SU-DHL-6 (cell line): ENCODE results near the gene KCNN3.

Source experiments
- H2AFZ ChIP-seq: fragments of 200-600 bp; sonication (generic); 2 replicates; pipeline ENCODE4 v1.6.1; 2014; ENCODE audit warnings: low read depth, mild to moderate bottlenecking, moderate library complexity, mixed read lengths, antibody characterized with exemption, low read length; ENCODE audit not compliant: severe bottlenecking
- H3F3A ChIP-seq: fragments of 200-600 bp; shearing (Covaris generic); 2 replicates; pipeline ENCODE4 v1.6.0; 2016; ENCODE audit warnings: antibody characterized with exemption, mild to moderate bottlenecking; ENCODE audit not compliant: insufficient read depth
- H3K27ac ChIP-seq: fragments of 200-600 bp; sonication (generic); 2 replicates; pipeline ENCODE4 v1.5.1; 2016; ENCODE audit warnings: low read depth, mild to moderate bottlenecking, low read length, moderate library complexity, mixed read lengths
- H3K27me3 ChIP-seq: fragments of 200-600 bp; sonication (generic), shearing (Covaris generic); 2 replicates; pipeline ENCODE4 v1.6.0; 2014; ENCODE audit warnings: mild to moderate bottlenecking, low read length
- H3K36me3 ChIP-seq: fragments of 200-600 bp; sonication (generic); 2 replicates; pipeline ENCODE4 v1.6.1; 2014; ENCODE audit warnings: mild to moderate bottlenecking, low read length, mixed read lengths
- H3K4me2 ChIP-seq: fragments of 300-600, 200-600 bp; shearing (Covaris generic), sonication (generic); 2 replicates; pipeline ENCODE4 v1.6.0; 2014; ENCODE audit warnings: low read length, low read depth, mild to moderate bottlenecking; ENCODE audit not compliant: poor library complexity, severe bottlenecking
- H3K4me3 ChIP-seq: fragments of 200-600 bp; sonication (generic); 2 replicates; pipeline ENCODE4 v1.5.1; 2014; ENCODE audit warnings: antibody characterized with exemption, low read length, mild to moderate bottlenecking, mixed read lengths; ENCODE audit not compliant: insufficient read depth, poor library complexity, severe bottlenecking
- H3K79me2 ChIP-seq: fragments of 200-600 bp; sonication (generic); 2 replicates; pipeline ENCODE4 v1.6.1; 2014; ENCODE audit warnings: mild to moderate bottlenecking, low read length, moderate library complexity; ENCODE audit not compliant: insufficient read depth
- H3K9ac ChIP-seq: fragments of 200-600 bp; sonication (generic); 2 replicates; pipeline ENCODE4 v1.7.0; 2014; ENCODE audit warnings: mild to moderate bottlenecking, low read length
- H3K9me2 ChIP-seq: fragments of 200-600 bp; sonication (generic); replicated peaks from 2 replicates; pipeline ENCODE4 v1.6.1; 2014; ENCODE audit warnings: low read length; ENCODE audit not compliant: insufficient read depth
- H3K9me3 ChIP-seq: fragments of 200-600 bp; sonication (generic); 2 replicates; pipeline ENCODE4 v1.6.1; 2014; ENCODE audit warnings: low read length, mixed read lengths; ENCODE audit not compliant: insufficient read depth
- H4K20me1 ChIP-seq: fragments of 200-600 bp; sonication (generic); 2 replicates; pipeline ENCODE4 v1.6.1; 2014; ENCODE audit warnings: low read depth, mild to moderate bottlenecking, antibody characterized with exemption, low read length, moderate library complexity, mixed read lengths
- CTCF ChIP-seq: fragments of 200-600 bp; sonication (generic); IDR thresholded peaks from one replicate; pipeline ENCODE4 v1.5.1; 2017; ENCODE audit warnings: antibody characterized with exemption, mild to moderate bottlenecking, low read length, moderate library complexity; ENCODE audit not compliant: insufficient read depth, poor library complexity, severe bottlenecking
- EZH2phosphoT487 ChIP-seq: fragments of 200-600 bp; sonication (generic), shearing (Covaris generic); conservative IDR thresholded peaks from 2 replicates; pipeline ENCODE4 v1.6.1; 2018; ENCODE audit warnings: mild to moderate bottlenecking, antibody characterized with exemption, low read length, moderate library complexity, mixed read lengths

KCNN3 gene

DNA sequence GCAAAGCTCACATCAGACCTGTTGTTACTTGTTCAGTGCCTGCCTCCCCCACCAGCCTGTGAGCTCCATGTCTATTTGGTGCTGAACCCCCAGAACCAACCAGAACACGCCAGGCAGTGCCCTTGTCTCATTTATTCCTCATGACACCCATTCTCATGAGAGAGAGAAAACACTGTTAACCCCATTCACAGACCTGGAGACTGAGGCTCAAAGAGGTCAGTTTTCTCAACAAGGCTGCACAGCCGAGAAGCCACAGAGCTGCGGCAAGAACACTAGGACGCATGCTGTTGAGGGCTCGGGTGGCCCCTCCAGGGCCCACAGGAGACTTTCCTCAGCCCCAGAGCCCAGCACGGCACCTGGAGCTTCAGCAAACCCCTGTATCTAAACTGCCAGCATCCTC lies 13.1 kb downstream of the KCNN3 start:
- no peak overlapping the region for H3K9ac ChIP-seq
- H3K36me3 ChIP-seq = no peaks in the 10 kb centered on the region
- H3F3A ChIP-seq = peaks cover 13% of the 10 kb centered on the region
- no peak overlapping the region for H3K27ac ChIP-seq
- H3K9me2 ChIP-seq = no peaks in the 10 kb centered on the region
- no peaks in the 10 kb centered on the region for H3K27me3 ChIP-seq
- TF ChIP-seq EZH2phosphoT487 = no peak
- TF ChIP-seq CTCF = no peak
- H3K4me3 ChIP-seq = no peak overlapping the region
- H3K9me3 ChIP-seq = no peaks in the 10 kb centered on the region
- H3K4me2 ChIP-seq = no peak overlapping the region
- no peaks in the 10 kb centered on the region for H4K20me1 ChIP-seq
- no peaks in the 10 kb centered on the region for H3K79me2 ChIP-seq
- no peak overlapping the region for H2AFZ ChIP-seq

GRCh38 chr1:154856544-154856943 lies 13.5 kb downstream of the KCNN3 start:
- no peak overlapping the region for H3K27ac ChIP-seq
- H3K9me3 ChIP-seq = no peaks in the 10 kb centered on the region
- no peaks in the 10 kb centered on the region for H4K20me1 ChIP-seq
- H3K4me3 ChIP-seq = no peak overlapping the region
- H3K9ac ChIP-seq = no peak overlapping the region
- H3K4me2 ChIP-seq = no peak overlapping the region
- no peak overlapping the region for H2AFZ ChIP-seq
- no peaks in the 10 kb centered on the region for H3K79me2 ChIP-seq
- TF ChIP-seq CTCF (no peak), EZH2phosphoT487 (no peak)
- H3K9me2 ChIP-seq = no peaks in the 10 kb centered on the region
- no peaks in the 10 kb centered on the region for H3K27me3 ChIP-seq
- no peaks in the 10 kb centered on the region for H3K36me3 ChIP-seq
- peaks cover 13% of the 10 kb centered on the region for H3F3A ChIP-seq

GRCh38 chr1:154856049-154856448 lies 14.0 kb downstream of the KCNN3 start:
- Histone ChIP-seq H3K4me3 (no peak overlapping the region), H3K27me3 (no peaks in the 10 kb centered on the region), H2AFZ (no peak overlapping the region), H3K9me2 (no peaks in the 10 kb centered on the region), H3K36me3 (no peaks in the 10 kb centered on the region), H3K9me3 (no peaks in the 10 kb centered on the region), H3K9ac (no peak overlapping the region), H3K79me2 (no peaks in the 10 kb centered on the region), H3K27ac (no peak overlapping the region), H4K20me1 (no peaks in the 10 kb centered on the region), H3F3A (peaks cover 13% of the 10 kb centered on the region), H3K4me2 (no peak overlapping the region)
- TF ChIP-seq EZH2phosphoT487 (no peak), CTCF (no peak)
